Measurements from ENCODE around the gene C1orf226.

- TF ChIP-seq CTCF (IDR thresholded peaks at IDR 0.05) (no peak), POLR2A (IDR thresholded peaks at IDR 0.05) (no peak)
Measured at GRCh38 chr1:162400790-162401355, 19.3 kb downstream of the C1orf226 start.
